ENCODE results near the gene OR8K1. TPM values are rescaled to one million over a fixed set of nuclear protein-coding genes. Genes with fewer than 3 reads are reported as not detected.

OR8K1 gene
- total and polyA plus RNA-seq, 4 donors, result not detected

- TF ChIP-seq RAD21 (IDR thresholded peaks at IDR 0.05), result no peak
- TF ChIP-seq SP1 (IDR thresholded peaks at IDR 0.05), result no peak
- no peak for TF ChIP-seq ATF3 (IDR thresholded peaks at IDR 0.05)
- no peak for TF ChIP-seq YY1 (IDR thresholded peaks at IDR 0.05)
- no peak for TF ChIP-seq EGR1 (IDR thresholded peaks at IDR 0.05; ENCODE audit: low read depth in 2 of 2)
- TF ChIP-seq GABPA (IDR thresholded peaks at IDR 0.05 in 1 of 2, conservative IDR thresholded peaks at IDR 0.05 in 1 of 2), result no peak
Observed at GRCh38 chr11:56296898-56297297, 48.9 kb upstream of the OR8K1 start (continued).

GRCh38 chr11:56307836-56308235 lies 38.0 kb upstream of the OR8K1 start:
- H3K9me3 ChIP-seq (ENCODE audit: control insufficient read depth in 4 of 4, low read length in 3 of 4), result peaks cover 0 to 6% (median 2%) of the 10 kb centered on the region in 4 donors
- H3K9ac ChIP-seq (ENCODE audit: low read depth in 1 of 2, low read length in 2 of 2), result no peak overlapping the region
- 75% methylated on average over 3 of the region's 3 CpGs for WGBS
- DNase-seq (ENCODE audit: low spot score), result no peak
- H3K36me3 ChIP-seq (ENCODE audit: control insufficient read depth in 4 of 4, insufficient read depth in 3 of 4, low read depth in 1 of 4, low read length in 3 of 4), result no peaks in the 10 kb centered on the region
- peak overlapping the region in 1 of 3 donors; percentile 11 for H3K4me3 ChIP-seq (ENCODE audit: low read depth in 1 of 3, low read length in 3 of 3)
- no peak overlapping the region for H3K27ac ChIP-seq (ENCODE audit: low read depth in 1 of 2, low read length in 2 of 2)
- no peaks in the 10 kb centered on the region for H3K27me3 ChIP-seq (ENCODE audit: control insufficient read depth in 4 of 4, insufficient read depth in 4 of 4, low read length in 3 of 4)
- no peaks in the 10 kb centered on the region for H3K4me1 ChIP-seq (ENCODE audit: control insufficient read depth in 4 of 4, insufficient read depth in 4 of 4, low read length in 3 of 4)
- TF ChIP-seq SP1 (IDR thresholded peaks at IDR 0.05), result no peak
- no peak for TF ChIP-seq HNF4G (IDR thresholded peaks at IDR 0.05)
- no peak for TF ChIP-seq GABPA (IDR thresholded peaks at IDR 0.05 in 1 of 2, conservative IDR thresholded peaks at IDR 0.05 in 1 of 2)
- no peak for TF ChIP-seq JUND (IDR thresholded peaks at IDR 0.05)
- no peak for TF ChIP-seq CTCF (IDR thresholded peaks at IDR 0.05; ENCODE audit: low read depth, low read length, missing input control)
- TF ChIP-seq RXRA (IDR thresholded peaks at IDR 0.05), result no peak
- TF ChIP-seq FOXA1 (IDR thresholded peaks at IDR 0.05), result no peak
- no peak for TF ChIP-seq HNF4A (conservative IDR thresholded peaks at IDR 0.05)
- no peak for TF ChIP-seq YY1 (IDR thresholded peaks at IDR 0.05)
- no peak for TF ChIP-seq TAF1 (conservative IDR thresholded peaks at IDR 0.05)
- no peak for TF ChIP-seq ZBTB33 (IDR thresholded peaks at IDR 0.05)
- no peak for TF ChIP-seq FOXA2 (IDR thresholded peaks at IDR 0.05)
- no peak for TF ChIP-seq REST (IDR thresholded peaks at IDR 0.05)
- no peak for TF ChIP-seq MAX (IDR thresholded peaks at IDR 0.05)
- TF ChIP-seq EGR1 (IDR thresholded peaks at IDR 0.05; ENCODE audit: low read depth in 2 of 2), result no peak
- no peak for TF ChIP-seq ATF3 (IDR thresholded peaks at IDR 0.05)
- no peak for TF ChIP-seq NR2F2 (IDR thresholded peaks at IDR 0.05)
- TF ChIP-seq RAD21 (IDR thresholded peaks at IDR 0.05), result no peak

Measured in liver (tissue), 9 donors.